Immature natural killer cell (primary cell): ENCODE measurements around the gene MICOS13. TPM values are rescaled to one million over a fixed set of nuclear protein-coding genes. Genes with fewer than 3 reads are reported as not detected.
"Not testable (repeated sequence)": the region's sequence is repeated elsewhere in the genome, so short reads cannot be mapped to it uniquely, and the experiment has no call there.

ENCODE experiments used
- DNase-seq, 3 donors: peaks; one replicate each; pipeline ENCODE4 v3.0.0; 2022; ENCODE audit warnings: mixed read lengths in 1 of 3
- H3K27ac Mint-ChIP-seq, 6 donors: one replicate each; pipeline ENCODE4 v1.8.0; 2020; ENCODE audit warnings: mixed read lengths in 6 of 6, mild to moderate bottlenecking in 5 of 6, inconsistent platforms in 4 of 6, moderate library complexity in 3 of 6
- H3K27me3 Mint-ChIP-seq, 3 donors: one replicate each; pipeline ENCODE4 v1.8.0; 2020 to 2021; ENCODE audit warnings: low read depth in 3 of 3, mild to moderate bottlenecking in 3 of 3, mixed read lengths in 3 of 3, moderate library complexity in 3 of 3, inconsistent platforms in 1 of 3
- H3K36me3 Mint-ChIP-seq, 3 donors: one replicate each; pipeline ENCODE4 v1.8.0; 2020; ENCODE audit warnings: mixed read lengths in 3 of 3, inconsistent platforms in 2 of 3, mild to moderate bottlenecking in 2 of 3
- H3K4me1 Mint-ChIP-seq, 2 donors: one replicate each; pipeline ENCODE4 v1.8.0; 2020; ENCODE audit warnings: inconsistent platforms in 2 of 2, mild to moderate bottlenecking in 2 of 2, mixed read lengths in 2 of 2, moderate library complexity in 1 of 2
- H3K4me3 Mint-ChIP-seq, 5 donors: one replicate each; pipeline ENCODE4 v1.8.0; 2020; ENCODE audit warnings: mild to moderate bottlenecking in 5 of 5, mixed read lengths in 5 of 5, inconsistent platforms in 3 of 5, moderate library complexity in 3 of 5
- H3K9me3 Mint-ChIP-seq, 6 donors: one replicate each; pipeline ENCODE4 v1.8.0; 2020; ENCODE audit warnings: mild to moderate bottlenecking in 6 of 6, mixed read lengths in 6 of 6, inconsistent platforms in 4 of 6, moderate library complexity in 3 of 6
- polyA plus RNA-seq, 3 donors: library from polyadenylated mRNA; unstranded; fragments of 300-500 nt; fragmentation: Illumina TruSeq; gene quantifications; one replicate each; pipeline ENCODE4 v1.2.3, GENCODE V29; 2021

The MICOS13 gene
- polyA plus RNA-seq, 3 donors from 2014 or later: 85.1 to 134 (median 98.2) TPM

- H3K4me3 Mint-ChIP-seq: no peak overlapping the region
- peaks cover 6 to 14% of the 10 kb centered on the region in 2 donors for H3K4me1 Mint-ChIP-seq
- no peak for DNase-seq
- no peaks in the 10 kb centered on the region for H3K9me3 Mint-ChIP-seq
- H3K27me3 Mint-ChIP-seq: peaks cover 0 to 13% (median 6%) of the 10 kb centered on the region in 3 donors
- H3K36me3 Mint-ChIP-seq: peaks cover 0 to 4% (median 0%) of the 10 kb centered on the region in 3 donors
- no peak overlapping the region for H3K27ac Mint-ChIP-seq
Observed at GRCh38 chr19:5695649-5696195, 15.4 kb upstream of the MICOS13 start.

- no peak overlapping the region for H3K27ac Mint-ChIP-seq
Observed at GRCh38 chr19:5694956-5695648, 14.8 kb upstream of the MICOS13 start.

GRCh38 chr19:5694167-5694955 lies 14.0 kb upstream of the MICOS13 start:
- Mint-ChIP-seq H3K27ac (peak overlapping the region in 1 of 6 donors; percentile 14), H3K36me3 (peaks cover 0 to 4% (median 0%) of the 10 kb centered on the region in 3 donors), H3K9me3 (no peaks in the 10 kb centered on the region), H3K4me3 (no peak overlapping the region), H3K4me1 (peaks cover 18 to 24% of the 10 kb centered on the region in 2 donors), H3K27me3 (peaks cover 7 to 23% (median 16%) of the 10 kb centered on the region in 3 donors)
- no peak for DNase-seq

More at GRCh38 chr19:5694956-5695648, 14.8 kb upstream of the MICOS13 start:
- Mint-ChIP-seq H3K36me3 (peaks cover 0 to 4% (median 0%) of the 10 kb centered on the region in 3 donors), H3K4me3 (no peak overlapping the region), H3K27me3 (peaks cover 3 to 18% (median 12%) of the 10 kb centered on the region in 3 donors), H3K4me1 (peaks cover 12 to 19% of the 10 kb centered on the region in 2 donors), H3K9me3 (no peaks in the 10 kb centered on the region)
- DNase-seq: no peak

- peak overlapping the region in 1 of 6 donors; percentile 14 for H3K27ac Mint-ChIP-seq
- no peak overlapping the region for H3K4me3 Mint-ChIP-seq
- no peak for DNase-seq
- no peaks in the 10 kb centered on the region for H3K9me3 Mint-ChIP-seq
- H3K27me3 Mint-ChIP-seq: peaks cover 7 to 23% (median 16%) of the 10 kb centered on the region in 3 donors
- peaks cover 20 to 26% of the 10 kb centered on the region in 2 donors for H3K4me1 Mint-ChIP-seq
- H3K36me3 Mint-ChIP-seq: no peaks in the 10 kb centered on the region
Observed at GRCh38 chr19:5693195-5694166, 13.2 kb upstream of the MICOS13 start.

GRCh38 chr19:5692723-5693194 lies 12.4 kb upstream of the MICOS13 start:
- Mint-ChIP-seq H3K27me3 (peaks cover 7 to 23% (median 16%) of the 10 kb centered on the region in 3 donors), H3K36me3 (no peaks in the 10 kb centered on the region), H3K4me1 (peaks cover 25 to 31% of the 10 kb centered on the region in 2 donors), H3K9me3 (no peaks in the 10 kb centered on the region), H3K4me3 (peak overlapping the region in 4 of 5 donors; percentile 15 to 65 (median 54)), H3K27ac (peak overlapping the region in 4 of 6 donors; percentile 24 to 41 (median 32))
- DNase-seq: no peak

- H3K27ac Mint-ChIP-seq: peak overlapping the region in 5 of 6 donors; percentile 34 to 81 (median 64)
- H3K4me1 Mint-ChIP-seq: peaks cover 25 to 31% of the 10 kb centered on the region in 2 donors
- peak overlapping the region; percentile 39 to 91 (median 57) for H3K4me3 Mint-ChIP-seq
- no peak for DNase-seq
- H3K36me3 Mint-ChIP-seq: no peaks in the 10 kb centered on the region
- peaks cover 7 to 23% (median 16%) of the 10 kb centered on the region in 3 donors for H3K27me3 Mint-ChIP-seq
- no peaks in the 10 kb centered on the region for H3K9me3 Mint-ChIP-seq
Observed at GRCh38 chr19:5691822-5692722, 11.8 kb upstream of the MICOS13 start.

GRCh38 chr19:5690955-5691821 lies 10.9 kb upstream of the MICOS13 start:
- peak overlapping the region; percentile 84 to 96 (median 90) for H3K27ac Mint-ChIP-seq
- peaks cover 7 to 21% (median 16%) of the 10 kb centered on the region in 3 donors for H3K27me3 Mint-ChIP-seq
- DNase-seq: peak in 1 of 3 donors; percentile 28
- no peaks in the 10 kb centered on the region for H3K36me3 Mint-ChIP-seq
- peak overlapping the region; percentile 91 to 94 (median 93) for H3K4me3 Mint-ChIP-seq
- peaks cover 31 to 35% of the 10 kb centered on the region in 2 donors for H3K4me1 Mint-ChIP-seq
- H3K9me3 Mint-ChIP-seq: no peaks in the 10 kb centered on the region

- no peaks in the 10 kb centered on the region for H3K9me3 Mint-ChIP-seq
- peak within 1 kb of the TSS; percentile 91 to 94 (median 93) for H3K4me3 Mint-ChIP-seq
- peaks cover 36 to 38% of the 10 kb centered on the region in 2 donors for H3K4me1 Mint-ChIP-seq
- H3K36me3 Mint-ChIP-seq: no peaks in the 10 kb centered on the region
- DNase-seq: peak; percentile 98
- peak within 1 kb of the TSS; percentile 84 to 96 (median 90) for H3K27ac Mint-ChIP-seq
- peaks cover 7 to 19% (median 16%) of the 10 kb centered on the region in 3 donors for H3K27me3 Mint-ChIP-seq
Observed at GRCh38 chr19:5690125-5690954, 10.0 kb upstream of the MICOS13 start, which contains the start of gene RPL36. Gene RPL36 (plus strand): TSS chr19:5690295. CDS start chr19:5690508, 213 bp downstream.

- Mint-ChIP-seq H3K4me1 (peaks cover 36 to 38% of the 10 kb centered on the region in 2 donors), H3K27ac (peak overlapping the region in 2 of 6 donors; percentile 46 to 57), H3K27me3 (peaks cover 7 to 19% (median 14%) of the 10 kb centered on the region in 3 donors), H3K4me3 (peak overlapping the region; percentile 53 to 68 (median 64))
- H3K9me3 Mint-ChIP-seq, DNase-seq, H3K36me3 Mint-ChIP-seq: not testable (repeated sequence)
Observed at GRCh38 chr19:5688262-5688881, 8.1 kb upstream of the MICOS13 start.
